OCI-LY7 (cell line): ENCODE measurements around the gene TRHDE. TPM values are rescaled to one million over a fixed set of nuclear protein-coding genes. Genes with fewer than 3 reads are reported as not detected.

ENCODE experiments used
- BruUV-seq: library from RNA; stranded (reverse); fragments of 400-500 nt; replicated peaks from 2 replicates; lab custom pipeline; 2021; lab: Mats Ljungman, UMichigan
- CTCF ChIA-PET: fragments of 300-600 bp; sonication (Branson Sonifier 250); formaldehyde crosslinking; loops from one replicate; lab custom pipeline; 2022; ENCODE audit warnings: antibody characterized with exemption; ENCODE audit not compliant: unreplicated experiment; lab: Charles Lee
- POLR2A ChIA-PET: fragments of 300-600 bp; sonication (Branson Sonifier 250); formaldehyde crosslinking; loops from one replicate; lab custom pipeline; 2022; ENCODE audit warnings: antibody characterized with exemption; lab: Charles Lee
- DNase-seq: peaks from one replicate; pipeline ENCODE4 v3.0.0-alpha.2; 2015; ENCODE audit warnings: low spot score
- H2AFZ ChIP-seq: fragments of 200-600 bp; sonication (generic), shearing (Covaris generic); 2 replicates; pipeline ENCODE4 v1.6.1; 2014; ENCODE audit warnings: mild to moderate bottlenecking, antibody characterized with exemption, low read length, moderate library complexity
- H3K27ac ChIP-seq: fragments of 200-600 bp; sonication (generic); 2 replicates; pipeline ENCODE4 v1.5.1; 2014; ENCODE audit warnings: mixed run types, low read depth, mild to moderate bottlenecking, moderate library complexity, low read length, inconsistent platforms; ENCODE audit not compliant: poor library complexity, severe bottlenecking
- H3K36me3 ChIP-seq: fragments of 200-600 bp; sonication (generic); 2 replicates; pipeline ENCODE4 v1.6.1; 2014; ENCODE audit warnings: mild to moderate bottlenecking, antibody characterized with exemption, low read length, moderate library complexity, mixed read lengths; ENCODE audit not compliant: insufficient read depth
- H3K4me1 ChIP-seq: fragments of 200-600 bp; sonication (generic); 2 replicates; pipeline ENCODE4 v1.5.1; 2014; ENCODE audit warnings: mild to moderate bottlenecking, low read length; ENCODE audit not compliant: insufficient read depth, poor library complexity, severe bottlenecking
- H3K4me2 ChIP-seq: fragments of 200-600 bp; sonication (generic); 2 replicates; pipeline ENCODE4 v1.6.1; 2014; ENCODE audit warnings: mild to moderate bottlenecking, low read length
- H3K4me3 ChIP-seq: fragments of 200-600 bp; sonication (generic); 2 replicates; pipeline ENCODE4 v1.5.1; 2014; ENCODE audit warnings: mild to moderate bottlenecking, low read depth, low read length; ENCODE audit not compliant: poor library complexity, severe bottlenecking
- H3K79me2 ChIP-seq: fragments of 200-600 bp; sonication (generic); 2 replicates; pipeline ENCODE4 v1.6.1; 2016; ENCODE audit warnings: low read depth, mild to moderate bottlenecking, low read length, moderate library complexity, mixed read lengths; ENCODE audit not compliant: insufficient read depth
- H3K9me2 ChIP-seq: fragments of 200-600 bp; sonication (generic); 2 replicates; pipeline ENCODE4 v1.6.1; 2016; ENCODE audit warnings: mild to moderate bottlenecking, low read length, mixed read lengths; ENCODE audit not compliant: insufficient read depth
- H3K9me3 ChIP-seq: fragments of 200-600 bp; sonication (generic); 2 replicates; pipeline ENCODE4 v1.6.1; 2014; ENCODE audit warnings: mild to moderate bottlenecking, mixed run types, low read length, mixed read lengths
- H4K20me1 ChIP-seq: fragments of 200-600 bp; sonication (generic); 2 replicates; pipeline ENCODE4 v1.6.1; 2014; ENCODE audit warnings: mild to moderate bottlenecking, antibody characterized with exemption, low read length, moderate library complexity, mixed read lengths; ENCODE audit not compliant: insufficient read depth
- CTCF ChIP-seq: fragments of 200-600 bp; sonication (generic); conservative IDR thresholded peaks from 2 replicates; pipeline ENCODE4 v1.5.1; 2014; ENCODE audit warnings: mild to moderate bottlenecking, antibody characterized with exemption, low read length, moderate library complexity, mixed read lengths
- EZH2phosphoT487 ChIP-seq: fragments of 200-600 bp; sonication (generic); IDR thresholded peaks from 2 replicates; pipeline ENCODE4 v1.6.1; 2018; ENCODE audit warnings: low read depth, borderline replicate concordance, mild to moderate bottlenecking, mixed run types, antibody characterized with exemption, low read length, moderate library complexity, mixed read lengths
- intact Hi-C: fragments of 100-400 bp; cut with micrococcal nuclease; formaldehyde crosslinking; loops from one replicate; pipeline ENCODE4 v1.10.0; 2022; ENCODE audit not compliant: unreplicated experiment
- total RNA-seq, 2 experiments: library from RNA; depleted of rRNA in 1 of 2; stranded (reverse); fragments of >200 nt in 1 of 2; shearing (Covaris generic) in 1 of 2; gene quantifications; 2 replicates each; pipeline ENCODE4 v1.2.3, GENCODE V29; 2014 to 2022

Gene TRHDE
- total RNA-seq, 2 experiments from 2014 or later: not detected

GRCh38 chr12:72434999-72435398 is 162.8 kb downstream of the TRHDE start:
- Histone ChIP-seq H3K4me3 (no peak overlapping the region), H3K9me2 (no peaks in the 10 kb centered on the region), H3K4me1 (no peaks in the 10 kb centered on the region), H3K36me3 (no peaks in the 10 kb centered on the region), H3K4me2 (no peak overlapping the region), H3K9me3 (no peaks in the 10 kb centered on the region), H3K79me2 (no peaks in the 10 kb centered on the region), H2AFZ (no peak overlapping the region), H4K20me1 (no peaks in the 10 kb centered on the region), H3K27ac (no peak overlapping the region)
- ChIA-PET CTCF (no interaction called here), POLR2A (interaction anchor here (0.7 kb wide), 1 partner anchor 1499 kb away, joined by 3 read pairs; no protein-coding TSS in a partner anchor)
- TF ChIP-seq EZH2phosphoT487 (no peak), CTCF (no peak)
- DNase-seq: no peak
- intact Hi-C loops: no loop called here
- no TSS peak for BruUV-seq

GRCh38 chr12:72442217-72442616 is 170.0 kb downstream of the TRHDE start:
- TF ChIP-seq EZH2phosphoT487 (no peak), CTCF (no peak)
- Histone ChIP-seq H3K36me3 (no peaks in the 10 kb centered on the region), H2AFZ (no peak overlapping the region), H3K27ac (no peak overlapping the region), H3K79me2 (no peaks in the 10 kb centered on the region), H3K4me1 (no peaks in the 10 kb centered on the region), H3K9me3 (no peaks in the 10 kb centered on the region), H3K9me2 (no peaks in the 10 kb centered on the region), H4K20me1 (no peaks in the 10 kb centered on the region), H3K4me2 (no peak overlapping the region), H3K4me3 (no peak overlapping the region)
- no TSS peak for BruUV-seq
- intact Hi-C loops: no loop called here
- CTCF ChIA-PET: no interaction called here
- POLR2A ChIA-PET: no interaction called here
- DNase-seq: no peak

GRCh38 chr12:72444125-72444524 is 172.0 kb downstream of the TRHDE start:
- TF ChIP-seq EZH2phosphoT487 (no peak), CTCF (no peak)
- no peaks in the 10 kb centered on the region for H3K4me1 ChIP-seq
- no peaks in the 10 kb centered on the region for H3K36me3 ChIP-seq
- POLR2A ChIA-PET: no interaction called here
- H3K4me3 ChIP-seq: no peak overlapping the region
- intact Hi-C loops: no loop called here
- no peaks in the 10 kb centered on the region for H3K9me3 ChIP-seq
- no peak for DNase-seq
- H2AFZ ChIP-seq: no peak overlapping the region
- no peaks in the 10 kb centered on the region for H3K9me2 ChIP-seq
- no peak overlapping the region for H3K4me2 ChIP-seq
- CTCF ChIA-PET: no interaction called here
- H3K79me2 ChIP-seq: no peaks in the 10 kb centered on the region
- no TSS peak for BruUV-seq
- H3K27ac ChIP-seq: no peak overlapping the region
- H4K20me1 ChIP-seq: no peaks in the 10 kb centered on the region
